Endothelial cell of umbilical vein (primary cell): ENCODE measurements around the gene STARD5.

ENCODE experiments used
- CTCF ChIP-seq, 2 donors: IDR thresholded peaks; 1 replicate in 1 of 2; 2 replicates in 1 of 2; pipeline ENCODE4 v1.5.1; 2011; ENCODE audit warnings: low read length in 2 of 2, mild to moderate bottlenecking in 2 of 2, moderate library complexity in 2 of 2, control low read depth in 1 of 2, inconsistent platforms in 1 of 2, low read depth in 1 of 2; ENCODE audit not compliant: insufficient read depth in 1 of 2; ENCODE audit errors: extremely low read depth in 1 of 2
- GATA2 ChIP-seq: IDR thresholded peaks from 2 replicates; pipeline ENCODE4 v1.7.0; 2011; ENCODE audit warnings: low read depth, mild to moderate bottlenecking, moderate library complexity, mixed read lengths, low read length; ENCODE audit not compliant: insufficient read length, insufficient read depth
- POLR2AphosphoS5 ChIP-seq: IDR thresholded peaks from 2 replicates; pipeline ENCODE4 v1.6.1; 2012; ENCODE audit warnings: low read depth, mild to moderate bottlenecking, control low read depth, low read length, moderate library complexity; ENCODE audit not compliant: insufficient read depth

- TF ChIP-seq CTCF (IDR thresholded peaks at IDR 0.05; ENCODE audit: extremely low read depth in 1 of 2, insufficient read depth in 1 of 2, low read depth in 1 of 2, low read length in 2 of 2), result no peak
- no peak for TF ChIP-seq GATA2
- TF ChIP-seq POLR2AphosphoS5, result no peak
These were observed 53.0 kb downstream of the STARD5 start for GRCh38 chr15:81270781-81271491.
